Endothelial cell (in vitro differentiated cells): Measurements from ENCODE around the gene GORASP1. TPM values are rescaled to one million over a fixed set of nuclear protein-coding genes. Genes with fewer than 3 reads are reported as not detected.

Source experiments
- DNase-seq: peaks from one replicate; pipeline ENCODE4 v3.0.0; 2021; ENCODE audit warnings: low spot score
- H3K27ac Mint-ChIP-seq: one replicate; pipeline ENCODE4 v1.8.0; 2021; ENCODE audit warnings: mixed read lengths, inconsistent platforms; ENCODE audit not compliant: unreplicated experiment
- H3K27me3 Mint-ChIP-seq: one replicate; pipeline ENCODE4 v1.8.0; 2021; ENCODE audit warnings: mild to moderate bottlenecking, moderate library complexity, mixed read lengths, inconsistent platforms; ENCODE audit not compliant: unreplicated experiment
- H3K36me3 Mint-ChIP-seq: one replicate; pipeline ENCODE4 v1.8.0; 2021; ENCODE audit warnings: mild to moderate bottlenecking, low read depth, mixed read lengths, inconsistent platforms; ENCODE audit not compliant: unreplicated experiment
- H3K4me1 Mint-ChIP-seq: one replicate; pipeline ENCODE4 v1.8.0; 2021; ENCODE audit warnings: mild to moderate bottlenecking, mixed read lengths, inconsistent platforms; ENCODE audit not compliant: unreplicated experiment
- H3K4me3 Mint-ChIP-seq: one replicate; pipeline ENCODE4 v1.8.0; 2021; ENCODE audit warnings: mild to moderate bottlenecking, mixed read lengths, inconsistent platforms; ENCODE audit not compliant: unreplicated experiment
- H3K9me3 Mint-ChIP-seq: one replicate; pipeline ENCODE4 v1.8.0; 2021; ENCODE audit warnings: mixed read lengths, inconsistent platforms; ENCODE audit not compliant: unreplicated experiment
- microRNA-seq: library from miRNA; unstranded; fragments of <30 nt; microRNA quantifications from one replicate; pipeline ENCODE4, GENCODE V29; 2020; ENCODE audit not compliant: unreplicated experiment
- total RNA-seq: library from RNA; stranded (reverse); fragmentation: NEBNext Ultra II Directional; extraction: Animal tissue kit (Norgen Biotek cat#: 25700); gene quantifications from one replicate; pipeline ENCODE4 v1.2.1, GENCODE V29; 2021; ENCODE audit not compliant: unreplicated experiment
- TF ChIP-seq, protein P1 (sequence below): fragments of 200-600 bp; sonication (generic); IDR thresholded peaks from one replicate; pipeline ENCODE4 v1.5.0; 2021; ENCODE audit warnings: antibody characterized with exemption; ENCODE audit not compliant: unreplicated experiment

GORASP1 gene
- total RNA-seq, 1 donor from 2014 or later = 130 TPM

- Mint-ChIP-seq H3K36me3 (peaks cover 3% of the 10 kb centered on the region), H3K27me3 (peaks cover 8% of the 10 kb centered on the region), H3K9me3 (no peaks in the 10 kb centered on the region), H3K4me3 (peak overlapping the region; percentile 96), H3K27ac (peak overlapping the region; percentile 99), H3K4me1 (peaks cover 31% of the 10 kb centered on the region)
- TF ChIP-seq, protein P1, sequence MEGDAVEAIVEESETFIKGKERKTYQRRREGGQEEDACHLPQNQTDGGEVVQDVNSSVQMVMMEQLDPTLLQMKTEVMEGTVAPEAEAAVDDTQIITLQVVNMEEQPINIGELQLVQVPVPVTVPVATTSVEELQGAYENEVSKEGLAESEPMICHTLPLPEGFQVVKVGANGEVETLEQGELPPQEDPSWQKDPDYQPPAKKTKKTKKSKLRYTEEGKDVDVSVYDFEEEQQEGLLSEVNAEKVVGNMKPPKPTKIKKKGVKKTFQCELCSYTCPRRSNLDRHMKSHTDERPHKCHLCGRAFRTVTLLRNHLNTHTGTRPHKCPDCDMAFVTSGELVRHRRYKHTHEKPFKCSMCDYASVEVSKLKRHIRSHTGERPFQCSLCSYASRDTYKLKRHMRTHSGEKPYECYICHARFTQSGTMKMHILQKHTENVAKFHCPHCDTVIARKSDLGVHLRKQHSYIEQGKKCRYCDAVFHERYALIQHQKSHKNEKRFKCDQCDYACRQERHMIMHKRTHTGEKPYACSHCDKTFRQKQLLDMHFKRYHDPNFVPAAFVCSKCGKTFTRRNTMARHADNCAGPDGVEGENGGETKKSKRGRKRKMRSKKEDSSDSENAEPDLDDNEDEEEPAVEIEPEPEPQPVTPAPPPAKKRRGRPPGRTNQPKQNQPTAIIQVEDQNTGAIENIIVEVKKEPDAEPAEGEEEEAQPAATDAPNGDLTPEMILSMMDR = no peak
- DNase-seq = no peak
These were observed 54.8 kb downstream of the GORASP1 start for GRCh38 chr3:39052583-39052982.

- peak; percentile 88 for DNase-seq
- H3K36me3 Mint-ChIP-seq = peaks cover 3% of the 10 kb centered on the region
- TF ChIP-seq, protein P1 = no peak
- H3K27ac Mint-ChIP-seq = peak within 1 kb of the TSS; percentile 99
- peaks cover 8% of the 10 kb centered on the region for H3K27me3 Mint-ChIP-seq
- H3K9me3 Mint-ChIP-seq = no peaks in the 10 kb centered on the region
- peak within 1 kb of the TSS; percentile 96 for H3K4me3 Mint-ChIP-seq
- H3K4me1 Mint-ChIP-seq = peaks cover 29% of the 10 kb centered on the region
These were observed 55.5 kb downstream of the GORASP1 start, which contains the start of the genes SCN11A and WDR48 for GRCh38 chr3:39051649-39052561. TSS of gene SCN11A (minus strand) at chr3:39051944. CDS start at chr3:38950362, 101,582 bp downstream. TSS of gene WDR48 (plus strand) at chr3:39052016. CDS start at chr3:39052026, 10 bp downstream.

DNA sequence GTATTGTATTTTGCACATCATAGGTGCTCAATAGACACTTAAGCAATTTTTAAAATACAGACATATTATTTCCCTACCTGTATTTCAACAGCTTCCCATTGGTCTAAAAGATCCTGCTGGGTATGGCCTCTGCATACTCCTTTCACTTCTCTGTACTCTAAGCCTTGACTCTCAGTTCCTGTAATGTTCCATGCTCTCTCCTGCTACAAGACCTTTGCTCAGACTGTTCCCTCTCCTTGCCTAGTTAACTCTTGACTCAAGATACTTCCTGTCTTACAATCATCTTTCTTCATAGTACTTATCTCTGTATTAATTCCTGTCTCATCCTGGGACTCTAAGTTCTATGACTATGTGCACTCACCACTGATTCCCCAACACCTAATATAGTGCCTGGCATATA, 57.4 kb downstream of the GORASP1 start:
- no peaks in the 10 kb centered on the region for H3K9me3 Mint-ChIP-seq
- no peak overlapping the region for H3K27ac Mint-ChIP-seq
- peaks cover 21% of the 10 kb centered on the region for H3K4me1 Mint-ChIP-seq
- no peak for DNase-seq
- H3K27me3 Mint-ChIP-seq = peaks cover 8% of the 10 kb centered on the region
- no peak overlapping the region for H3K4me3 Mint-ChIP-seq
- TF ChIP-seq, protein P1 = no peak
- H3K36me3 Mint-ChIP-seq = peaks cover 3% of the 10 kb centered on the region

Small RNAs within 50 kb of the gene (microRNA-seq; reads per million reads assigned to microRNA genes)
- 6.2 reads per million, percentile 52 among the genes with 10 or more reads in this experiment for gene MIR6822

Other genes starting within 250 kb of the GORASP1 start
- gene SCN11A, start 55.7 kb downstream of the GORASP1 start, total RNA-seq = 0.69 TPM
- gene WDR48, start 55.6 kb downstream of the GORASP1 start, total RNA-seq = 33.4 TPM
- 41.7 TPM for gene TTC21A, start 53 bp upstream of the GORASP1 start, total RNA-seq
- 20.8 TPM for gene CSRNP1, start 46.0 kb upstream of the GORASP1 start, total RNA-seq
- gene XIRP1, start 85.0 kb upstream of the GORASP1 start, total RNA-seq = 0.21 TPM
- gene CX3CR1, start 172.4 kb upstream of the GORASP1 start, total RNA-seq = 4.2 TPM
- not detected for gene CCR8, start 222.1 kb upstream of the GORASP1 start, total RNA-seq